PC-3 (cell line): ENCODE data around the gene HOXC12.

Experiments used
- EZH2phosphoT487 ChIP-seq: fragments of 300-600 bp; sonication (generic); IDR thresholded peaks from 2 replicates; pipeline ENCODE4 v1.6.1; 2018; ENCODE audit warnings: mild to moderate bottlenecking, antibody characterized with exemption, low read length, borderline replicate concordance
- TF ChIP-seq, protein P1 (sequence below): fragments of 300-600 bp; sonication (generic); conservative IDR thresholded peaks from 2 replicates; pipeline ENCODE4 v1.5.1; 2017; ENCODE audit warnings: antibody characterized with exemption, low read depth, mild to moderate bottlenecking, low read length

DNA sequence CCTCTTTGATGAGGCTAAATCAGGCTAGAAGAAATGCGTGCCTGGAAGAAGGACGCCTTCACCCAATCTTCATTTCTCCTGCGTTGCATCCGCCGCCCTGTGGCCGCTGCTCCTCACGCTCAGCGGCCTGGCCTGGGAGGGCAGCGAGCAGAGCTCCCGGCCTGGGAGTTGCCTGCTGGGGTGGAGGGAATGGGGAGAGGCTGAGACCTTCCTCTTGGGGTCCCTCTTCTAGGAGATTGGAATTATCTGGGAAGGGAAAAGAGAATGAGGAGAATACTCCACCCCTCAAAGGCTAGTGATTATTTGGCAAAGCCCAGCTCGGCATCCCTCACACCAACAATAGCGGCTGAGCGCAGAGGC, 2.4 kb upstream of the HOXC12 start:
- TF ChIP-seq, protein P1, sequence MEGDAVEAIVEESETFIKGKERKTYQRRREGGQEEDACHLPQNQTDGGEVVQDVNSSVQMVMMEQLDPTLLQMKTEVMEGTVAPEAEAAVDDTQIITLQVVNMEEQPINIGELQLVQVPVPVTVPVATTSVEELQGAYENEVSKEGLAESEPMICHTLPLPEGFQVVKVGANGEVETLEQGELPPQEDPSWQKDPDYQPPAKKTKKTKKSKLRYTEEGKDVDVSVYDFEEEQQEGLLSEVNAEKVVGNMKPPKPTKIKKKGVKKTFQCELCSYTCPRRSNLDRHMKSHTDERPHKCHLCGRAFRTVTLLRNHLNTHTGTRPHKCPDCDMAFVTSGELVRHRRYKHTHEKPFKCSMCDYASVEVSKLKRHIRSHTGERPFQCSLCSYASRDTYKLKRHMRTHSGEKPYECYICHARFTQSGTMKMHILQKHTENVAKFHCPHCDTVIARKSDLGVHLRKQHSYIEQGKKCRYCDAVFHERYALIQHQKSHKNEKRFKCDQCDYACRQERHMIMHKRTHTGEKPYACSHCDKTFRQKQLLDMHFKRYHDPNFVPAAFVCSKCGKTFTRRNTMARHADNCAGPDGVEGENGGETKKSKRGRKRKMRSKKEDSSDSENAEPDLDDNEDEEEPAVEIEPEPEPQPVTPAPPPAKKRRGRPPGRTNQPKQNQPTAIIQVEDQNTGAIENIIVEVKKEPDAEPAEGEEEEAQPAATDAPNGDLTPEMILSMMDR: no peak
- no peak for TF ChIP-seq EZH2phosphoT487
